Camera-type eye (tissue), 1 donor: ENCODE results near the gene APLP2. TPM values are rescaled to one million over a fixed set of nuclear protein-coding genes. Genes with fewer than 3 reads are reported as not detected.

Experiments
- total RNA-seq: library from RNA; depleted of rRNA; stranded (reverse); fragments of >200 nt; gene quantifications from one replicate; pipeline ENCODE4 v1.2.3, GENCODE V29; 2014

Gene APLP2
- total RNA-seq = 411 TPM

DNA sequence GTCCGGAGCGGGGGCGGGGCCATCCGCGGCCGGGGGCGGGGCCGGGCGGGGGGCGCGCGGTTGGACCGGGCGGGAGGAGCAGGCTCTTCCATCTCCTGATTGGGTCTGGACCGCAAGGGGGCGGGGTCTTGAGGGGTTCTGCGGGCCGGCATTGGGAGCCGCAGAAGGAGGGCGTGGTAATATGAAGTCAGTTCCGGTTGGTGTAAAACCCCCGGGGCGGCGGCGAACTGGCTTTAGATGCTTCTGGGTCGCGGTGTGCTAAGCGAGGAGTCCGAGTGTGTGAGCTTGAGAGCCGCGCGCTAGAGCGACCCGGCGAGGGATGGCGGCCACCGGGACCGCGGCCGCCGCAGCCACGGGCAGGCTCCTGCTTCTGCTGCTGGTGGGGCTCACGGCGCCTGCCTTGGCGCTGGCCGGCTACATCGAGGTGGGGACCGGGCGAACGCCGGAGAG, at the start of gene APLP2:
Gene APLP2 (plus strand): TSS at position 236 of the 450 bp plus-strand sequence. CDS start 84 bp downstream, at position 320.

DNA sequence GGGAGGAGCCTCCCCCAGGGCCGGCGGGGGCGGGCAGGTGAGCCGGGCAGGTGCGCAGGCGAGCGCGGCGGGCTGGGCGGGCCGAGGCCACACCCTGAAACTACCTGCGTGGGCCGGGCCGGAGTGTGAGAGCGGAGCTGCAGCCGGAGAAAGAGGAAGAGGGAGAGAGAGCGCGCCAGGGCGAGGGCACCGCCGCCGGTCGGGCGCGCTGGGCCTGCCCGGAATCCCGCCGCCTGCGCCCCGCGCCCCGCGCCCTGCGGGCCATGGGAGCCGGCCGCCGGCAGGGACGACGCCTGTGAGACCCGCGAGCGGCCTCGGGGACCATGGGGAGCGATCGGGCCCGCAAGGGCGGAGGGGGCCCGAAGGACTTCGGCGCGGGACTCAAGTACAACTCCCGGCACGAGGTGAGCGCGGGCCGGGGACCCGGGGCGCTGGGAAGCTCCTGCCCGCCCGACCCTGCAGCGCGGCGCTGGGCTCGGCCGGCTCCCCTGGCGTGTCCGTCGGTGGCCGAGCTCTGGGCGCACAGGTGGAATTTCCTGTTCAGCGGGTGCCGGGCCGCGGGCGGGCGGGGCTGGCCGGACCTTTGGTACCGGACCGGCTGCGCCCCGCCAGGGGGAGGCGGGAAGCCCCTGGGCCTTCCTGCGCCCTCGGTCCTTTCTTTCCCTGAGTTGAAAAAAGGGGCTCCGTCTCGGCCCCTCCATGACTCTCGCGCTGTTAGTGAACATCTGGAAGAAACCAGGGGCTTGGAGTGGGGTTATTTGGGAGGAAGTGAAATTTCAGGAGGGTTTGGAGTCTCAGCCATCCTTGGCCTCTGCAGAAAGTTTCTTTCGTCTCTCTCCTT, 90.2 kb downstream of the APLP2 start, which contains the start of gene ST14:
Gene ST14 (plus strand): TSS at position 126 of the 841 bp plus-strand sequence. CDS start 198 bp downstream, at position 324.

Other genes starting within 250 kb of the APLP2 start
- gene NFRKB, start 174.3 kb upstream of the APLP2 start, total RNA-seq = 63.9 TPM
- gene PRDM10, start 67.1 kb upstream of the APLP2 start, total RNA-seq = 17.0 TPM
- gene ST14, start 89.9 kb downstream of the APLP2 start, total RNA-seq = 3.8 TPM
- 112 TPM for gene ZBTB44, start 245.0 kb downstream of the APLP2 start, total RNA-seq